Upper lobe of left lung (tissue), 6 donors: ENCODE data around the gene KDELR1. TPM values are rescaled to one million over a fixed set of nuclear protein-coding genes. Genes with fewer than 3 reads are reported as not detected.

Experiments
- ATAC-seq, 2 donors: fragments of 200-7000 bp; cut with Tn5 transposase; one replicate each; pipeline ENCODE4 v1.9.1; 2022; ENCODE audit warnings: mild to moderate bottlenecking in 2 of 2, moderate library complexity in 2 of 2; ENCODE audit not compliant: low FRiP score in 2 of 2
- DNase-seq, 2 donors: peaks; one replicate each; pipeline ENCODE4 v3.0.0-alpha.2; 2019 to 2020
- H3K27ac ChIP-seq, 4 donors: fragments of 200-600 bp; sonication (generic); one replicate each; pipeline ENCODE4 v1.5.1; 2016 to 2019
- H3K27me3 ChIP-seq, 4 donors: fragments of 200-600 bp; sonication (generic); one replicate each; pipeline ENCODE4 v1.5.1; 2017 to 2019
- H3K36me3 ChIP-seq, 4 donors: fragments of 200-600 bp; sonication (generic); one replicate each; pipeline ENCODE4 v1.5.1; 2016 to 2019
- H3K4me1 ChIP-seq, 4 donors: fragments of 200-600 bp; sonication (generic); one replicate each; pipeline ENCODE4 v1.5.1; 2018 to 2019
- H3K4me3 ChIP-seq, 4 donors: fragments of 200-600 bp; sonication (generic); one replicate each; pipeline ENCODE4 v1.5.1; 2017 to 2019; ENCODE audit warnings: mild to moderate bottlenecking in 2 of 4, moderate library complexity in 1 of 4
- H3K9me3 ChIP-seq, 4 donors: fragments of 200-600 bp; sonication (generic); one replicate each; pipeline ENCODE4 v1.5.1; 2018 to 2019
- CTCF ChIP-seq, 6 experiments: fragments of 450-650 bp in 4 of 6; fragments of 200-600 bp in 2 of 6; sonication (generic) in 2 of 6; IDR thresholded peaks; one replicate each; pipeline ENCODE4 v1.5.1; 2016 to 2019; ENCODE audit warnings: antibody characterized with exemption in 6 of 6
- EP300 ChIP-seq, 4 donors: sonication (generic); formaldehyde crosslinking; IDR thresholded peaks; one replicate each; pipeline ENCODE4 v1.5.1; 2017; ENCODE audit warnings: antibody characterized with exemption in 4 of 4, control low read depth in 2 of 4
- POLR2A ChIP-seq, 4 donors: fragments of 450-650 bp; IDR thresholded peaks; one replicate each; pipeline ENCODE4 v1.5.1; 2016 to 2017; ENCODE audit warnings: antibody characterized with exemption in 4 of 4, mild to moderate bottlenecking in 2 of 4
- POLR2AphosphoS5 ChIP-seq, 2 donors: sonication (generic); formaldehyde crosslinking; IDR thresholded peaks; one replicate each; pipeline ENCODE4 v1.5.1; 2017; ENCODE audit warnings: antibody characterized with exemption in 2 of 2
- WGBS, 2 donors: methylation state at CpG; one replicate each; pipeline ENCODE4 v1.1.5; 2017 to 2018; 5-methylcytosine and 5-hydroxymethylcytosine counted together
- total RNA-seq, 6 donors: library from RNA; depleted of rRNA in 4 of 6; stranded (reverse); fragments of >200 nt in 4 of 6; gene quantifications; one replicate each; pipeline versions ENCODE4 v1.1.0 to v1.2.1, GENCODE V29; 2016 to 2021
- donor health status: DM: no; HTN: no; CAD: no; lungs with moderate emphysema.
- donor health status: DM: no; HTN: yes; CAD: no; lungs with severe emphysema.

KDELR1 gene
- total RNA-seq, 6 donors from 2014 or later: 44.6 to 141 (median 96.8) TPM

DNA sequence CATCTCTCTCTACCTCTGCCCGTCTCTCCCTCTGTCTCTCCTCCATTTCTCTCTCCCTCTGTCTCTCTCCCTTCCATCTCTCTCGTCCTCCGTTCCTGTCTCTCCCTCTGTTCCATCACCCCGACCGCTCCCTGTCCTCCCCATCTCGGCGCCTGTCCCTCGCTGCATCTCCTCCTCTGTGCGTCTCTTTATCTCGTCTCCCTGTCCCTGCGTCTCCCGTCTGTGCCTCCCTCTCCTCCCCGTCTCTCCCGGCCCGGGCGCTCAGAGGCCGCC lies 6.7 kb upstream of the KDELR1 start:
- Histone ChIP-seq H3K4me3 (peak overlapping the region in 3 of 4 donors; percentile 41 to 50 (median 46)), H3K27me3 (peaks cover 3 to 47% (median 33%) of the 10 kb centered on the region in 4 donors), H3K27ac (peak overlapping the region in 1 of 4 donors; percentile 51), H3K36me3 (no peaks in the 10 kb centered on the region), H3K9me3 (no peaks in the 10 kb centered on the region), H3K4me1 (peaks cover 22 to 33% (median 30%) of the 10 kb centered on the region in 4 donors)
- 2 to 5% methylated on average over 12 to 17 of the region's 17 CpGs for WGBS, 2 donors
- no peak for TF ChIP-seq POLR2AphosphoS5 (IDR thresholded peaks at IDR 0.05)
- no peak for TF ChIP-seq POLR2A (IDR thresholded peaks at IDR 0.05)
- no peak for TF ChIP-seq CTCF (IDR thresholded peaks at IDR 0.05)
- no peak for DNase-seq
- no peak for ATAC-seq

- Histone ChIP-seq H3K4me1 (peaks cover 22 to 33% (median 30%) of the 10 kb centered on the region in 4 donors), H3K36me3 (no peaks in the 10 kb centered on the region), H3K4me3 (peak overlapping the region in 3 of 4 donors; percentile 41 to 50 (median 46)), H3K27me3 (peaks cover 3 to 53% (median 35%) of the 10 kb centered on the region in 4 donors), H3K9me3 (no peaks in the 10 kb centered on the region), H3K27ac (no peak overlapping the region)
- ATAC-seq (no peak), DNase-seq (no peak)
- WGBS, 2 donors: 38 to 40% methylated on average over 22 of the region's 22 CpGs
- TF ChIP-seq POLR2A (IDR thresholded peaks at IDR 0.05) (no peak), CTCF (IDR thresholded peaks at IDR 0.05) (no peak), POLR2AphosphoS5 (IDR thresholded peaks at IDR 0.05) (no peak), EP300 (IDR thresholded peaks at IDR 0.05) (no peak)
These were observed 6.1 kb upstream of the KDELR1 start for GRCh38 chr19:48397263-48398101.

GRCh38 chr19:48396824-48397176 lies 5.4 kb upstream of the KDELR1 start:
- H3K9me3 ChIP-seq: no peaks in the 10 kb centered on the region

GRCh38 chr19:48396016-48396823 lies 4.9 kb upstream of the KDELR1 start:
- peaks cover 3 to 53% (median 35%) of the 10 kb centered on the region in 4 donors for H3K27me3 ChIP-seq

More at GRCh38 chr19:48396824-48397176, 5.4 kb upstream of the KDELR1 start:
- no peak for DNase-seq
- no peak overlapping the region for H3K27ac ChIP-seq
- H3K36me3 ChIP-seq: no peaks in the 10 kb centered on the region
- no peak for TF ChIP-seq POLR2AphosphoS5 (IDR thresholded peaks at IDR 0.05)
- TF ChIP-seq EP300 (IDR thresholded peaks at IDR 0.05): no peak
- no peak for TF ChIP-seq POLR2A (IDR thresholded peaks at IDR 0.05)
- TF ChIP-seq CTCF (IDR thresholded peaks at IDR 0.05): no peak
- peaks cover 3 to 53% (median 35%) of the 10 kb centered on the region in 4 donors for H3K27me3 ChIP-seq
- no peak overlapping the region for H3K4me3 ChIP-seq
- no peak for ATAC-seq
- peaks cover 22 to 34% (median 30%) of the 10 kb centered on the region in 4 donors for H3K4me1 ChIP-seq
- 56% methylated on average over 2 of the region's 2 CpGs; no CpG with 5 or more reads in 1 of the 2 donors for WGBS, 2 donors

More at GRCh38 chr19:48396016-48396823, 4.9 kb upstream of the KDELR1 start:
- Histone ChIP-seq H3K36me3 (no peaks in the 10 kb centered on the region), H3K4me1 (peaks cover 22 to 38% (median 30%) of the 10 kb centered on the region in 4 donors), H3K4me3 (no peak overlapping the region), H3K27ac (no peak overlapping the region), H3K9me3 (no peaks in the 10 kb centered on the region)
- no peak for DNase-seq
- no peak for ATAC-seq
- 58 to 63% methylated on average over 23 to 24 of the region's 24 CpGs for WGBS, 2 donors
- TF ChIP-seq POLR2A (IDR thresholded peaks at IDR 0.05): no peak
- no peak for TF ChIP-seq POLR2AphosphoS5 (IDR thresholded peaks at IDR 0.05)
- TF ChIP-seq CTCF (IDR thresholded peaks at IDR 0.05): no peak
- TF ChIP-seq EP300 (IDR thresholded peaks at IDR 0.05): no peak
